Measurements from ENCODE around the gene KRT7.

Gene KRT7

GRCh38 chr12:52232674-52233461 is at the start of gene KRT7:
Gene KRT7 (plus strand): TSS chr12:52233243. CDS start chr12:52233297, 54 bp downstream.
- peaks cover 7% of the 10 kb centered on the region for H3K4me1 ChIP-seq (ENCODE audit: control insufficient read depth, insufficient read depth, low read length)
- H3K27ac ChIP-seq (ENCODE audit: low read length): no peak within 1 kb of the TSS
- peaks cover 27 to 40% of the 10 kb centered on the region in 2 donors for H3K27me3 ChIP-seq (ENCODE audit: control insufficient read depth in 1 of 2, insufficient read depth in 2 of 2, low read length in 2 of 2)
- no peaks in the 10 kb centered on the region for H3K9me3 ChIP-seq (ENCODE audit: control insufficient read depth in 2 of 2, low read length in 2 of 2)
- no peak within 1 kb of the TSS for H3K9ac ChIP-seq (ENCODE audit: low read length in 2 of 2)
- H3K36me3 ChIP-seq (ENCODE audit: control insufficient read depth in 2 of 2, insufficient read depth in 2 of 2, low read length in 2 of 2): no peaks in the 10 kb centered on the region
- H3K4me3 ChIP-seq (ENCODE audit: low read length in 2 of 2): no peak within 1 kb of the TSS

- H3K9ac ChIP-seq (ENCODE audit: low read length in 2 of 2): peak overlapping the region in 1 of 2 donors; percentile 29
- no peaks in the 10 kb centered on the region for H3K9me3 ChIP-seq (ENCODE audit: control insufficient read depth in 2 of 2, low read length in 2 of 2)
- H3K4me3 ChIP-seq (ENCODE audit: low read length in 2 of 2): no peak overlapping the region
- H3K36me3 ChIP-seq (ENCODE audit: control insufficient read depth in 2 of 2, insufficient read depth in 2 of 2, low read length in 2 of 2): no peaks in the 10 kb centered on the region
- H3K4me1 ChIP-seq (ENCODE audit: control insufficient read depth, insufficient read depth, low read length): peaks cover 30% of the 10 kb centered on the region
- H3K27me3 ChIP-seq (ENCODE audit: control insufficient read depth in 1 of 2, insufficient read depth in 2 of 2, low read length in 2 of 2): no peaks in the 10 kb centered on the region
- peak overlapping the region; percentile 62 for H3K27ac ChIP-seq (ENCODE audit: low read length)
Measured at GRCh38 chr12:52183544-52183910, 49.5 kb upstream of the KRT7 start.

GRCh38 chr12:52183971-52184370 is 49.1 kb upstream of the KRT7 start:
- Histone ChIP-seq H3K9me3 (ENCODE audit: control insufficient read depth in 2 of 2, low read length in 2 of 2) (no peaks in the 10 kb centered on the region), H3K4me1 (ENCODE audit: control insufficient read depth, insufficient read depth, low read length) (peaks cover 27% of the 10 kb centered on the region), H3K27ac (ENCODE audit: low read length) (peak overlapping the region; percentile 62), H3K9ac (ENCODE audit: low read length in 2 of 2) (peak overlapping the region in 1 of 2 donors; percentile 29), H3K4me3 (ENCODE audit: low read length in 2 of 2) (no peak overlapping the region), H3K27me3 (ENCODE audit: control insufficient read depth in 1 of 2, insufficient read depth in 2 of 2, low read length in 2 of 2) (no peaks in the 10 kb centered on the region), H3K36me3 (ENCODE audit: control insufficient read depth in 2 of 2, insufficient read depth in 2 of 2, low read length in 2 of 2) (no peaks in the 10 kb centered on the region)

GRCh38 chr12:52184813-52185212 is 48.2 kb upstream of the KRT7 start:
- Histone ChIP-seq H3K4me3 (ENCODE audit: low read length in 2 of 2) (no peak overlapping the region), H3K36me3 (ENCODE audit: control insufficient read depth in 2 of 2, insufficient read depth in 2 of 2, low read length in 2 of 2) (no peaks in the 10 kb centered on the region), H3K9ac (ENCODE audit: low read length in 2 of 2) (no peak overlapping the region), H3K4me1 (ENCODE audit: control insufficient read depth, insufficient read depth, low read length) (peaks cover 25% of the 10 kb centered on the region), H3K27ac (ENCODE audit: low read length) (no peak overlapping the region), H3K9me3 (ENCODE audit: control insufficient read depth in 2 of 2, low read length in 2 of 2) (no peaks in the 10 kb centered on the region), H3K27me3 (ENCODE audit: control insufficient read depth in 1 of 2, insufficient read depth in 2 of 2, low read length in 2 of 2) (no peaks in the 10 kb centered on the region)

- Histone ChIP-seq H3K9ac (ENCODE audit: low read length in 2 of 2) (no peak overlapping the region), H3K36me3 (ENCODE audit: control insufficient read depth in 2 of 2, insufficient read depth in 2 of 2, low read length in 2 of 2) (no peaks in the 10 kb centered on the region), H3K4me1 (ENCODE audit: control insufficient read depth, insufficient read depth, low read length) (peaks cover 32% of the 10 kb centered on the region), H3K4me3 (ENCODE audit: low read length in 2 of 2) (no peak overlapping the region), H3K9me3 (ENCODE audit: control insufficient read depth in 2 of 2, low read length in 2 of 2) (no peaks in the 10 kb centered on the region), H3K27ac (ENCODE audit: low read length) (no peak overlapping the region), H3K27me3 (ENCODE audit: control insufficient read depth in 1 of 2, insufficient read depth in 2 of 2, low read length in 2 of 2) (no peaks in the 10 kb centered on the region)
Measured at GRCh38 chr12:52185400-52185967, 47.6 kb upstream of the KRT7 start.

GRCh38 chr12:52186118-52186840 is 46.8 kb upstream of the KRT7 start:
- H3K4me3 ChIP-seq (ENCODE audit: low read length in 2 of 2): no peak overlapping the region
- no peak overlapping the region for H3K9ac ChIP-seq (ENCODE audit: low read length in 2 of 2)
- H3K36me3 ChIP-seq (ENCODE audit: control insufficient read depth in 2 of 2, insufficient read depth in 2 of 2, low read length in 2 of 2): no peaks in the 10 kb centered on the region
- no peaks in the 10 kb centered on the region for H3K27me3 ChIP-seq (ENCODE audit: control insufficient read depth in 1 of 2, insufficient read depth in 2 of 2, low read length in 2 of 2)
- peaks cover 38% of the 10 kb centered on the region for H3K4me1 ChIP-seq (ENCODE audit: control insufficient read depth, insufficient read depth, low read length)
- no peaks in the 10 kb centered on the region for H3K9me3 ChIP-seq (ENCODE audit: control insufficient read depth in 2 of 2, low read length in 2 of 2)
- no peak overlapping the region for H3K27ac ChIP-seq (ENCODE audit: low read length)

- Histone ChIP-seq H3K4me1 (ENCODE audit: control insufficient read depth, insufficient read depth, low read length) (peaks cover 47% of the 10 kb centered on the region), H3K9me3 (ENCODE audit: control insufficient read depth in 2 of 2, low read length in 2 of 2) (no peaks in the 10 kb centered on the region), H3K36me3 (ENCODE audit: control insufficient read depth in 2 of 2, insufficient read depth in 2 of 2, low read length in 2 of 2) (no peaks in the 10 kb centered on the region), H3K27me3 (ENCODE audit: control insufficient read depth in 1 of 2, insufficient read depth in 2 of 2, low read length in 2 of 2) (no peaks in the 10 kb centered on the region), H3K4me3 (ENCODE audit: low read length in 2 of 2) (no peak overlapping the region), H3K27ac (ENCODE audit: low read length) (no peak overlapping the region), H3K9ac (ENCODE audit: low read length in 2 of 2) (no peak overlapping the region)
Measured at GRCh38 chr12:52187206-52187605, 45.8 kb upstream of the KRT7 start.

- Histone ChIP-seq H3K4me1 (ENCODE audit: control insufficient read depth, insufficient read depth, low read length) (peaks cover 51% of the 10 kb centered on the region), H3K9me3 (ENCODE audit: control insufficient read depth in 2 of 2, low read length in 2 of 2) (no peaks in the 10 kb centered on the region), H3K4me3 (ENCODE audit: low read length in 2 of 2) (no peak overlapping the region), H3K27me3 (ENCODE audit: control insufficient read depth in 1 of 2, insufficient read depth in 2 of 2, low read length in 2 of 2) (no peaks in the 10 kb centered on the region), H3K9ac (ENCODE audit: low read length in 2 of 2) (no peak overlapping the region), H3K36me3 (ENCODE audit: control insufficient read depth in 2 of 2, insufficient read depth in 2 of 2, low read length in 2 of 2) (no peaks in the 10 kb centered on the region), H3K27ac (ENCODE audit: low read length) (no peak overlapping the region)
Measured at GRCh38 chr12:52187640-52188039, 45.4 kb upstream of the KRT7 start.

GRCh38 chr12:52188658-52189057 is 44.4 kb upstream of the KRT7 start:
- H3K9me3 ChIP-seq (ENCODE audit: control insufficient read depth in 2 of 2, low read length in 2 of 2): no peaks in the 10 kb centered on the region
- H3K36me3 ChIP-seq (ENCODE audit: control insufficient read depth in 2 of 2, insufficient read depth in 2 of 2, low read length in 2 of 2): no peaks in the 10 kb centered on the region
- H3K4me1 ChIP-seq (ENCODE audit: control insufficient read depth, insufficient read depth, low read length): peaks cover 52% of the 10 kb centered on the region
- H3K27me3 ChIP-seq (ENCODE audit: control insufficient read depth in 1 of 2, insufficient read depth in 2 of 2, low read length in 2 of 2): no peaks in the 10 kb centered on the region
- no peak overlapping the region for H3K9ac ChIP-seq (ENCODE audit: low read length in 2 of 2)
- no peak overlapping the region for H3K4me3 ChIP-seq (ENCODE audit: low read length in 2 of 2)
- no peak overlapping the region for H3K27ac ChIP-seq (ENCODE audit: low read length)

- Histone ChIP-seq H3K27ac (ENCODE audit: low read length) (no peak overlapping the region), H3K4me3 (ENCODE audit: low read length in 2 of 2) (no peak overlapping the region), H3K9me3 (ENCODE audit: control insufficient read depth in 2 of 2, low read length in 2 of 2) (no peaks in the 10 kb centered on the region), H3K9ac (ENCODE audit: low read length in 2 of 2) (no peak overlapping the region), H3K4me1 (ENCODE audit: control insufficient read depth, insufficient read depth, low read length) (peaks cover 61% of the 10 kb centered on the region), H3K36me3 (ENCODE audit: control insufficient read depth in 2 of 2, insufficient read depth in 2 of 2, low read length in 2 of 2) (no peaks in the 10 kb centered on the region), H3K27me3 (ENCODE audit: control insufficient read depth in 1 of 2, insufficient read depth in 2 of 2, low read length in 2 of 2) (no peaks in the 10 kb centered on the region)
Measured at GRCh38 chr12:52189376-52190174, 43.5 kb upstream of the KRT7 start.

All from stomach smooth muscle (tissue), 2 donors.